ENCODE data around the gene GPA33.

Gene GPA33

GRCh38 chr1:167100730-167101129 is 10.6 kb upstream of the GPA33 start:
- Histone ChIP-seq H3K9me3 (ENCODE audit: control insufficient read depth in 1 of 2, low read length in 2 of 2) (peaks cover 0 to 5% of the 10 kb centered on the region in 2 donors), H3K27ac (ENCODE audit: low read length) (no peak overlapping the region), H3K4me1 (ENCODE audit: control insufficient read depth in 1 of 2, insufficient read depth in 2 of 2, low read length in 2 of 2) (no peaks in the 10 kb centered on the region)

GRCh38 chr1:167099851-167100250 is 9.7 kb upstream of the GPA33 start:
- Histone ChIP-seq H3K27ac (ENCODE audit: low read length) (no peak overlapping the region), H3K9me3 (ENCODE audit: control insufficient read depth in 1 of 2, low read length in 2 of 2) (peaks cover 0 to 5% of the 10 kb centered on the region in 2 donors), H3K4me1 (ENCODE audit: control insufficient read depth in 1 of 2, insufficient read depth in 2 of 2, low read length in 2 of 2) (no peaks in the 10 kb centered on the region), H3K27me3 (ENCODE audit: low read depth, low read length) (no peaks in the 10 kb centered on the region), H3K4me3 (ENCODE audit: low read depth in 1 of 2, low read length in 2 of 2) (no peak overlapping the region), H3K36me3 (ENCODE audit: control insufficient read depth in 1 of 2, insufficient read depth in 2 of 2, low read length in 2 of 2) (no peaks in the 10 kb centered on the region)

More at GRCh38 chr1:167100730-167101129, 10.6 kb upstream of the GPA33 start:
- Histone ChIP-seq H3K4me3 (ENCODE audit: low read depth in 1 of 2, low read length in 2 of 2) (no peak overlapping the region), H3K36me3 (ENCODE audit: control insufficient read depth in 1 of 2, insufficient read depth in 2 of 2, low read length in 2 of 2) (no peaks in the 10 kb centered on the region), H3K27me3 (ENCODE audit: low read depth, low read length) (no peaks in the 10 kb centered on the region)

- H3K27me3 ChIP-seq (ENCODE audit: low read depth, low read length) = no peaks in the 10 kb centered on the region
- H3K36me3 ChIP-seq (ENCODE audit: control insufficient read depth in 1 of 2, insufficient read depth in 2 of 2, low read length in 2 of 2) = no peaks in the 10 kb centered on the region
- H3K4me3 ChIP-seq (ENCODE audit: low read depth in 1 of 2, low read length in 2 of 2) = no peak overlapping the region
- H3K4me1 ChIP-seq (ENCODE audit: control insufficient read depth in 1 of 2, insufficient read depth in 2 of 2, low read length in 2 of 2) = no peaks in the 10 kb centered on the region
- peaks cover 0 to 5% of the 10 kb centered on the region in 2 donors for H3K9me3 ChIP-seq (ENCODE audit: control insufficient read depth in 1 of 2, low read length in 2 of 2)
- H3K27ac ChIP-seq (ENCODE audit: low read length) = no peak overlapping the region
These were observed 5.2 kb upstream of the GPA33 start for GRCh38 chr1:167095368-167095767.

- H3K4me3 ChIP-seq (ENCODE audit: low read depth in 1 of 2, low read length in 2 of 2) = no peak overlapping the region
- H3K27ac ChIP-seq (ENCODE audit: low read length) = no peak overlapping the region
- H3K9me3 ChIP-seq (ENCODE audit: control insufficient read depth in 1 of 2, low read length in 2 of 2) = peaks cover 0 to 5% of the 10 kb centered on the region in 2 donors
These were observed 4.5 kb upstream of the GPA33 start for GRCh38 chr1:167094690-167095089.

GRCh38 chr1:167093846-167094516 is 3.8 kb upstream of the GPA33 start, which contains the start of gene STYXL2:
Gene STYXL2, plus strand, starts transcription at chr1:167094075. Its CDS starts 775 bp downstream, at chr1:167094850.
- H3K27ac ChIP-seq (ENCODE audit: low read length) = no peak within 1 kb of the TSS
- no peak within 1 kb of the TSS for H3K4me3 ChIP-seq (ENCODE audit: low read depth in 1 of 2, low read length in 2 of 2)
- no peaks in the 10 kb centered on the region for H3K36me3 ChIP-seq (ENCODE audit: control insufficient read depth in 1 of 2, insufficient read depth in 2 of 2, low read length in 2 of 2)
- H3K27me3 ChIP-seq (ENCODE audit: low read depth, low read length) = no peaks in the 10 kb centered on the region
- no peaks in the 10 kb centered on the region for H3K4me1 ChIP-seq (ENCODE audit: control insufficient read depth in 1 of 2, insufficient read depth in 2 of 2, low read length in 2 of 2)
- peaks cover 0 to 5% of the 10 kb centered on the region in 2 donors for H3K9me3 ChIP-seq (ENCODE audit: control insufficient read depth in 1 of 2, low read length in 2 of 2)

More at GRCh38 chr1:167094690-167095089, 4.5 kb upstream of the GPA33 start:
- no peaks in the 10 kb centered on the region for H3K36me3 ChIP-seq (ENCODE audit: control insufficient read depth in 1 of 2, insufficient read depth in 2 of 2, low read length in 2 of 2)
- no peaks in the 10 kb centered on the region for H3K4me1 ChIP-seq (ENCODE audit: control insufficient read depth in 1 of 2, insufficient read depth in 2 of 2, low read length in 2 of 2)
- H3K27me3 ChIP-seq (ENCODE audit: low read depth, low read length) = no peaks in the 10 kb centered on the region

- Histone ChIP-seq H3K9me3 (ENCODE audit: control insufficient read depth in 1 of 2, low read length in 2 of 2) (peaks cover 0 to 5% of the 10 kb centered on the region in 2 donors), H3K4me3 (ENCODE audit: low read depth in 1 of 2, low read length in 2 of 2) (no peak overlapping the region), H3K4me1 (ENCODE audit: control insufficient read depth in 1 of 2, insufficient read depth in 2 of 2, low read length in 2 of 2) (no peaks in the 10 kb centered on the region), H3K27me3 (ENCODE audit: low read depth, low read length) (no peaks in the 10 kb centered on the region), H3K36me3 (ENCODE audit: control insufficient read depth in 1 of 2, insufficient read depth in 2 of 2, low read length in 2 of 2) (no peaks in the 10 kb centered on the region), H3K27ac (ENCODE audit: low read length) (no peak overlapping the region)
These were observed 2.5 kb upstream of the GPA33 start for GRCh38 chr1:167092653-167093052.

GRCh38 chr1:167089939-167090313 is 251 bp downstream of the GPA33 start:
- Histone ChIP-seq H3K4me1 (ENCODE audit: control insufficient read depth in 1 of 2, insufficient read depth in 2 of 2, low read length in 2 of 2) (no peaks in the 10 kb centered on the region), H3K36me3 (ENCODE audit: control insufficient read depth in 1 of 2, insufficient read depth in 2 of 2, low read length in 2 of 2) (no peaks in the 10 kb centered on the region), H3K9me3 (ENCODE audit: control insufficient read depth in 1 of 2, low read length in 2 of 2) (no peaks in the 10 kb centered on the region), H3K27ac (ENCODE audit: low read length) (peak overlapping the region; percentile 85), H3K4me3 (ENCODE audit: low read depth in 1 of 2, low read length in 2 of 2) (peak overlapping the region in 1 of 2 donors; percentile 49), H3K27me3 (ENCODE audit: low read depth, low read length) (no peaks in the 10 kb centered on the region)

GRCh38 chr1:167088746-167089417 is 1.3 kb downstream of the GPA33 start:
- H3K9me3 ChIP-seq (ENCODE audit: control insufficient read depth in 1 of 2, low read length in 2 of 2) = no peaks in the 10 kb centered on the region
- H3K27me3 ChIP-seq (ENCODE audit: low read depth, low read length) = no peaks in the 10 kb centered on the region
- H3K36me3 ChIP-seq (ENCODE audit: control insufficient read depth in 1 of 2, insufficient read depth in 2 of 2, low read length in 2 of 2) = no peaks in the 10 kb centered on the region
- H3K4me1 ChIP-seq (ENCODE audit: control insufficient read depth in 1 of 2, insufficient read depth in 2 of 2, low read length in 2 of 2) = no peaks in the 10 kb centered on the region
- H3K4me3 ChIP-seq (ENCODE audit: low read depth in 1 of 2, low read length in 2 of 2) = peak overlapping the region in 1 of 2 donors; percentile 49
- peak overlapping the region; percentile 85 for H3K27ac ChIP-seq (ENCODE audit: low read length)

GRCh38 chr1:167086768-167087167 is 3.4 kb downstream of the GPA33 start:
- Histone ChIP-seq H3K4me1 (ENCODE audit: control insufficient read depth in 1 of 2, insufficient read depth in 2 of 2, low read length in 2 of 2) (no peaks in the 10 kb centered on the region), H3K27ac (ENCODE audit: low read length) (no peak overlapping the region), H3K4me3 (ENCODE audit: low read depth in 1 of 2, low read length in 2 of 2) (no peak overlapping the region), H3K36me3 (ENCODE audit: control insufficient read depth in 1 of 2, insufficient read depth in 2 of 2, low read length in 2 of 2) (no peaks in the 10 kb centered on the region), H3K27me3 (ENCODE audit: low read depth, low read length) (no peaks in the 10 kb centered on the region), H3K9me3 (ENCODE audit: control insufficient read depth in 1 of 2, low read length in 2 of 2) (no peaks in the 10 kb centered on the region)

GRCh38 chr1:167086033-167086432 is 4.1 kb downstream of the GPA33 start:
- Histone ChIP-seq H3K27me3 (ENCODE audit: low read depth, low read length) (no peaks in the 10 kb centered on the region), H3K4me3 (ENCODE audit: low read depth in 1 of 2, low read length in 2 of 2) (no peak overlapping the region), H3K36me3 (ENCODE audit: control insufficient read depth in 1 of 2, insufficient read depth in 2 of 2, low read length in 2 of 2) (no peaks in the 10 kb centered on the region), H3K4me1 (ENCODE audit: control insufficient read depth in 1 of 2, insufficient read depth in 2 of 2, low read length in 2 of 2) (no peaks in the 10 kb centered on the region), H3K9me3 (ENCODE audit: control insufficient read depth in 1 of 2, low read length in 2 of 2) (no peaks in the 10 kb centered on the region), H3K27ac (ENCODE audit: low read length) (no peak overlapping the region)

- Histone ChIP-seq H3K4me1 (ENCODE audit: control insufficient read depth in 1 of 2, insufficient read depth in 2 of 2, low read length in 2 of 2) (no peaks in the 10 kb centered on the region), H3K9me3 (ENCODE audit: control insufficient read depth in 1 of 2, low read length in 2 of 2) (no peaks in the 10 kb centered on the region), H3K36me3 (ENCODE audit: control insufficient read depth in 1 of 2, insufficient read depth in 2 of 2, low read length in 2 of 2) (no peaks in the 10 kb centered on the region), H3K4me3 (ENCODE audit: low read depth in 1 of 2, low read length in 2 of 2) (no peak overlapping the region), H3K27me3 (ENCODE audit: low read depth, low read length) (no peaks in the 10 kb centered on the region), H3K27ac (ENCODE audit: low read length) (no peak overlapping the region)
These were observed 5.4 kb downstream of the GPA33 start for GRCh38 chr1:167084757-167085156.

All from muscle layer of duodenum (tissue), 2 donors.